ENCODE measurements around the gene LPAR3.

Gene LPAR3

DNA sequence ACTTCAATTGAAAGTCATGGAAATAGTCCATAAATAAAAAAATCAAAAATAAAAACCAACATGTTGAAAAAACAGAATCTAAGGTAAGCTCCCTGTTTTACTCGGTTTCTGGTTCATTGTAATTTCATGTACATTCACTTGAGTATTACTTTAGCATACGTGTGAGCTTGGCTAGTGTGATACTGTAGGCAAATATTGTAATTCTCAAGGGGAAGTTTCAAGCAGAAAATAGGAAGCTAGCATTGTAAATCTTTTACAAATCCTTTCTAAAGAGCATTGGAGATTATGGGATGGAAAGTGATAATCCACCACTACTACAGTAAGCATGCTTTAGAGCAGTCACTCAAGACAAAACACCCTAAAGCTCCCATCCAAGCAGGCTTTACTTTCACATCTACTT lies 3.3 kb upstream of the LPAR3 start:
- no peak overlapping the region for H3K4me3 ChIP-seq (IDR thresholded peaks at IDR 0.05; ENCODE audit: insufficient read depth, low read depth, low read length)
- no peaks in the 10 kb centered on the region for H3K4me1 ChIP-seq (ENCODE audit: low read depth, poor library complexity, severe bottlenecking)
- H3K79me2 ChIP-seq (ENCODE audit: insufficient read depth, low read depth) = no peaks in the 10 kb centered on the region
- no peak overlapping the region for H3K4me2 ChIP-seq
- H2AFZ ChIP-seq (ENCODE audit: low read depth) = no peak overlapping the region
- no peaks in the 10 kb centered on the region for H3K36me3 ChIP-seq (ENCODE audit: insufficient read depth)
- no peak overlapping the region for H3K27ac ChIP-seq
- H4K20me1 ChIP-seq (ENCODE audit: insufficient read depth) = no peaks in the 10 kb centered on the region
- H3K9ac ChIP-seq = no peak overlapping the region
- TF ChIP-seq, protein P1, sequence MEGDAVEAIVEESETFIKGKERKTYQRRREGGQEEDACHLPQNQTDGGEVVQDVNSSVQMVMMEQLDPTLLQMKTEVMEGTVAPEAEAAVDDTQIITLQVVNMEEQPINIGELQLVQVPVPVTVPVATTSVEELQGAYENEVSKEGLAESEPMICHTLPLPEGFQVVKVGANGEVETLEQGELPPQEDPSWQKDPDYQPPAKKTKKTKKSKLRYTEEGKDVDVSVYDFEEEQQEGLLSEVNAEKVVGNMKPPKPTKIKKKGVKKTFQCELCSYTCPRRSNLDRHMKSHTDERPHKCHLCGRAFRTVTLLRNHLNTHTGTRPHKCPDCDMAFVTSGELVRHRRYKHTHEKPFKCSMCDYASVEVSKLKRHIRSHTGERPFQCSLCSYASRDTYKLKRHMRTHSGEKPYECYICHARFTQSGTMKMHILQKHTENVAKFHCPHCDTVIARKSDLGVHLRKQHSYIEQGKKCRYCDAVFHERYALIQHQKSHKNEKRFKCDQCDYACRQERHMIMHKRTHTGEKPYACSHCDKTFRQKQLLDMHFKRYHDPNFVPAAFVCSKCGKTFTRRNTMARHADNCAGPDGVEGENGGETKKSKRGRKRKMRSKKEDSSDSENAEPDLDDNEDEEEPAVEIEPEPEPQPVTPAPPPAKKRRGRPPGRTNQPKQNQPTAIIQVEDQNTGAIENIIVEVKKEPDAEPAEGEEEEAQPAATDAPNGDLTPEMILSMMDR (conservative IDR thresholded peaks at IDR 0.05; ENCODE audit: low read depth, low read length) = no peak
- H3K27me3 ChIP-seq (ENCODE audit: insufficient read depth, low read depth) = no peaks in the 10 kb centered on the region

DNA sequence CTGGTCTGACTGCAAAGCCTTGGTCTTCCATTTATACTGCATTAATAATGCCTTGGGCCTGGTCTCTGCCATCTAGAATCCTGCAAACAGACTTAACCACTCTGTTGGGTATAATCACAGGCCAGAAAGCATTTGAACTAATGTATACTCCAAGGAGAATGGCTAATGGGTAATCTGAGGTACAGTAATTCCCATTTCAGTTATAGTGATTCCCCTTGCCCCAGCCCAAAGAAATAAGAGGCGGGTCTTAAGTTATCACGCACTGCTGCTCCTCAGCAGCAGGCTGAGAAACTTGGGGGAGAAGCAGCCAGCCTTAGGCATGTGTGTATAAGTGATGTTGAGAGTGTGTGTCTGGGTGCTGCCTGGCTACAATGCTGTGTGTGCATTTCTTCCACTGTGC lies 2.4 kb downstream of the LPAR3 start:
- Histone ChIP-seq H3K79me2 (ENCODE audit: insufficient read depth, low read depth) (no peaks in the 10 kb centered on the region), H3K4me2 (no peak overlapping the region), H3K4me1 (ENCODE audit: low read depth, poor library complexity, severe bottlenecking) (no peaks in the 10 kb centered on the region), H4K20me1 (ENCODE audit: insufficient read depth) (no peaks in the 10 kb centered on the region), H3K4me3 (IDR thresholded peaks at IDR 0.05; ENCODE audit: insufficient read depth, low read depth, low read length) (no peak overlapping the region), H3K36me3 (ENCODE audit: insufficient read depth) (no peaks in the 10 kb centered on the region), H2AFZ (ENCODE audit: low read depth) (no peak overlapping the region), H3K27ac (no peak overlapping the region), H3K27me3 (ENCODE audit: insufficient read depth, low read depth) (no peaks in the 10 kb centered on the region), H3K9ac (no peak overlapping the region)
- TF ChIP-seq, protein P1 (conservative IDR thresholded peaks at IDR 0.05; ENCODE audit: low read depth, low read length) = no peak

DNA sequence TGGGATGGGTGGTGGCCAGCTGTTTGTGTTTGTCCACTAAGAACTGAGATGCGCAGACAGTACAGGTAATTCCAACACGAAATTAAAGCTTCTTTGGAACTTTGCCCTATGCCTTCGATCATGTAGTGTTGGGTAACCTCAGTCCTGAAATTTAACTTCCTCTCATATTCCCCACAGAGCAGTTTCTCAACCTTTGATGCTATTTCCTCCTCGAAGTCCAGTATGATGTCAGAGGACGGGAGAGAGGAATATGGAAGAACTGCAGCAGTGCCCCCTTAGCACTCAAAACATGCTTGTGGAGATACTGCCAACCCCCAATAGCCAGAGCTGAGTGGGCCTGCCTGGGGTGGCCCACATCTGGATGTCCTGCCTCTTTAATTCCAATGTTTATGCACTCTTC lies 3.6 kb downstream of the LPAR3 start:
- Histone ChIP-seq H3K9ac (no peak overlapping the region), H4K20me1 (ENCODE audit: insufficient read depth) (no peaks in the 10 kb centered on the region), H3K4me2 (no peak overlapping the region), H3K27ac (no peak overlapping the region), H3K4me3 (IDR thresholded peaks at IDR 0.05; ENCODE audit: insufficient read depth, low read depth, low read length) (no peak overlapping the region), H3K27me3 (ENCODE audit: insufficient read depth, low read depth) (no peaks in the 10 kb centered on the region), H2AFZ (ENCODE audit: low read depth) (no peak overlapping the region), H3K79me2 (ENCODE audit: insufficient read depth, low read depth) (no peaks in the 10 kb centered on the region), H3K4me1 (ENCODE audit: low read depth, poor library complexity, severe bottlenecking) (no peaks in the 10 kb centered on the region), H3K36me3 (ENCODE audit: insufficient read depth) (no peaks in the 10 kb centered on the region)
- TF ChIP-seq, protein P1 (conservative IDR thresholded peaks at IDR 0.05; ENCODE audit: low read depth, low read length) = no peak

DNA sequence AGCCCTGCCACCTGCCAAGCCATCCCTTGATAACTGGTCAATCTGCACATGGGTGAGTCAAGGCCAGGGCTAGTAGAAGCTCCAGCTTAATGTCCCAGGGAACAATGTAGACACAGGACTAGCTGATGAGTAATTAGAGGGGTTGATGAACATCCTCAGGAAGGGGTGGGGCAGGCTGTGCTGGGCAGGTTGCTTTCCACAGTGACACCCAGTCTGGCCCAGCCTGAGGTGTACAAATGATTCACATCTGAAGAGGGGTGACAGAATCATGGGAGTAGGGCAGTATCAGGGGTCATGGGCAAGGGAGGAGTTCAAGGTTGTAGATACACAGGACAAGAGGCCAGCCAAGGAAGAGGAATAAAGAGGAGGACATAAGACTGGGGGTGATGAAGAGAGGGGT lies 4.3 kb downstream of the LPAR3 start:
- no peak overlapping the region for H3K9ac ChIP-seq
- TF ChIP-seq, protein P1 (conservative IDR thresholded peaks at IDR 0.05; ENCODE audit: low read depth, low read length) = no peak
- H3K79me2 ChIP-seq (ENCODE audit: insufficient read depth, low read depth) = no peaks in the 10 kb centered on the region
- H3K4me3 ChIP-seq (IDR thresholded peaks at IDR 0.05; ENCODE audit: insufficient read depth, low read depth, low read length) = no peak overlapping the region
- no peaks in the 10 kb centered on the region for H3K4me1 ChIP-seq (ENCODE audit: low read depth, poor library complexity, severe bottlenecking)
- no peaks in the 10 kb centered on the region for H4K20me1 ChIP-seq (ENCODE audit: insufficient read depth)
- no peak overlapping the region for H2AFZ ChIP-seq (ENCODE audit: low read depth)
- H3K27ac ChIP-seq = no peak overlapping the region
- no peak overlapping the region for H3K4me2 ChIP-seq
- no peaks in the 10 kb centered on the region for H3K36me3 ChIP-seq (ENCODE audit: insufficient read depth)
- no peaks in the 10 kb centered on the region for H3K27me3 ChIP-seq (ENCODE audit: insufficient read depth, low read depth)

All from KMS-11 (cell line).